ENCODE results near the gene IER3IP1.

The IER3IP1 gene

GRCh38 chr18:47109720-47110119, 66.4 kb downstream of the IER3IP1 start:
- in situ Hi-C loops (cut with MboI; ENCODE audit: low pct_unique_long_range_greater_than_20kb, low sequenced_read_pairs), result no loop called here
- DNase-seq, result no peak

GRCh38 chr18:47108998-47109405, 67.2 kb downstream of the IER3IP1 start:
- DNase-seq, result no peak
- in situ Hi-C loops (cut with MboI; ENCODE audit: low pct_unique_long_range_greater_than_20kb, low sequenced_read_pairs), result no loop called here

DNA sequence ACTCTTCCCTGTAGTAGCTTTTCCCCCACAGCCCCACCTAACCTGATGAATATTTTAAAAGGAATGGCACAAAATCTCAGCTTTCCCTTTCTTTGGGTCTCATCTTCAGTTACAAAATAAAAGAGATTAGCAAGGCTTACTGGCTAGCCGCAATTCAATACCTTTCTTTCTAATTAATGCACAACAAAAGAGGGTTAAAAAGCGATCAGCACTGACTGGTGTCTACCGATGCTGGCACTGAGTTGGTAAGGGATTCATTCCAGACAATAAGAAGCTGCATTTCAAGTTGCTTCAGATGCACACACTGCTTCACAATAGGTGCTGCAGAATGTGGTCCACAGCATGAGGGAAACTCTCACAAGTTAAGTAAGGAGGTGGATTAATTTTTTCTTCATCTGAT, 67.8 kb downstream of the IER3IP1 start:
- no peak for DNase-seq
- in situ Hi-C loops (cut with MboI; ENCODE audit: low pct_unique_long_range_greater_than_20kb, low sequenced_read_pairs), result no loop called here

All from KBM-7 (cell line).